Sciatic nerve (tissue), 2 donors: ENCODE data around the gene KLC3. TPM values are rescaled to one million over a fixed set of nuclear protein-coding genes. Genes with fewer than 3 reads are reported as not detected.

ENCODE experiments used
- ATAC-seq: fragments of 200-7000 bp; cut with Tn5 transposase; one replicate; pipeline ENCODE4 v1.9.1; 2020; ENCODE audit warnings: mild to moderate bottlenecking, moderate library complexity
- DNase-seq: peaks from one replicate; pipeline ENCODE4 v3.0.0-alpha.2; 2020; ENCODE audit warnings: low spot score
- intact Hi-C: fragments of 100-400 bp; cut with DNase I; formaldehyde crosslinking; loops from one replicate; pipeline ENCODE4 v1.14.2; 2022
- total RNA-seq: library from RNA; stranded (reverse); fragmentation: NEBNext Ultra II Directional; extraction: Animal tissue kit (Norgen Biotek cat#: 25700); gene quantifications from one replicate; pipeline ENCODE4 v1.2.1, GENCODE V29; 2021
- donor health status: DM: no; HTN: no; CAD: no.
- donor health status: DM: no; HTN: no; CAD: no.

Gene KLC3
- total RNA-seq, 1 donor from 2014 or later, result not detected

- intact Hi-C loops, result no loop called here
- DNase-seq (no peak), ATAC-seq (no peak)
Measured at GRCh38 chr19:45358213-45358792, 17.8 kb downstream of the KLC3 start.

DNA sequence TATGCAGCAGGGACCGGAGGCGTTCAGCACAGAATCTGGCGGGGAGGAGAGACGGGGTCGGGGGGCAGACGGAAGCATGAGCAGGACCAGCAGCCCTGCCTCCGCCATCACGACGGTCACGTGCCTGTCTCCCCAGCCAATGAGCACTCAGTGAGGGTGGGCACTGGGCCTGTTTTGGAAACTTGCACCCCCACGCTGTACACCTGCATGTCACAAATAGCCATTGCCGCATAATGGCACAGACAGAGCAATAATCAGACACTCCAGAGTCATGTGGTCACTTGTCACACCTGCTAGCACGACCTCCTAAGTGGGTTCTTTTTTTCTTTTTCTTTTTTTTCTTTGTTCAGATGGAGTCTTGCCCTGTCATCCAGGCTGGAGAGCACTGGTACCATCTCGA, 21.1 kb downstream of the KLC3 start:
- intact Hi-C loops, result no loop called here
- no peak for ATAC-seq
- DNase-seq, result no peak

DNA sequence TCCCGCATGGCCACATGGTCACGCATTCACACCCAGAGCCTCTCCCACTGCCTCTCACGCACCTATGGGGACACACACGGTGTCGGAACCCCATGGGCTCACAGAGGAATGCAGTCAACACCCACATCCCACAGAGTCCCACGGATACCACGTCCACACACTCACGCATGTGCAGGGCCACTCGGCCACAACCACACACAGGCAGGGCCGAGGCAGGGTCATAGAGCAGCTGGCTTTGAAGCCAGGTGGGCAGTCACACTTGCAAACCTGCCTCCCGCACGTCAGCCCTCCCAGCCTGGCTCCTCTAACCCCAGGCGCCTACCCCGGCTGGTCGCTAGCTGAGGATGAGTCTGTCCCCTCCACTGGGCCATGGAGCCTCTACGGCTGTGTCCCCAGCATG, 21.7 kb downstream of the KLC3 start:
- ATAC-seq, result no peak
- intact Hi-C loops, result no loop called here
- no peak for DNase-seq

- ATAC-seq (no peak), DNase-seq (no peak)
- intact Hi-C loops, result no loop called here
Measured at GRCh38 chr19:45363861-45364459, 23.4 kb downstream of the KLC3 start.

GRCh38 chr19:45364696-45365095, 24.1 kb downstream of the KLC3 start:
- ATAC-seq (peak; percentile 10), DNase-seq (no peak)
- intact Hi-C loops, result no loop called here

DNA sequence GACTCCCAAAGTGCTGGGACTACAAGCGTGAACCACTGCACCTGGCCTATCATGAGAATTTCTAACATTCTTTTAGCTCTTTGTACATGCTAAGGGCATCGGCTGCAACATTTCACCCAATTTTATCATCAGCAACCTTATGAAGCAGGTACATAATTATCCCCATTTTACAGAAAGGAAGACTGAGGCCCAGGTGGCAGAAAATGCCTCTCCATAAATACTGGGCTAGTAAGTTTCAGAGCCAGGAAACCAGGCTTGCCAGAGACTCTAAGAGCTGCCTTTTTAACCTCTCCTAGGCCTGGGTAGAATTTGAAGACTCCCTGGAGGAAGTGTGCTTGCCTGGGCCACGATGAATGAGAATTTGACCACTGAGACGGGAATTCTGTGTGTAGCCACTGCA, 27.6 kb downstream of the KLC3 start:
- ATAC-seq (no peak), DNase-seq (no peak)
- intact Hi-C loops, result no loop called here

DNA sequence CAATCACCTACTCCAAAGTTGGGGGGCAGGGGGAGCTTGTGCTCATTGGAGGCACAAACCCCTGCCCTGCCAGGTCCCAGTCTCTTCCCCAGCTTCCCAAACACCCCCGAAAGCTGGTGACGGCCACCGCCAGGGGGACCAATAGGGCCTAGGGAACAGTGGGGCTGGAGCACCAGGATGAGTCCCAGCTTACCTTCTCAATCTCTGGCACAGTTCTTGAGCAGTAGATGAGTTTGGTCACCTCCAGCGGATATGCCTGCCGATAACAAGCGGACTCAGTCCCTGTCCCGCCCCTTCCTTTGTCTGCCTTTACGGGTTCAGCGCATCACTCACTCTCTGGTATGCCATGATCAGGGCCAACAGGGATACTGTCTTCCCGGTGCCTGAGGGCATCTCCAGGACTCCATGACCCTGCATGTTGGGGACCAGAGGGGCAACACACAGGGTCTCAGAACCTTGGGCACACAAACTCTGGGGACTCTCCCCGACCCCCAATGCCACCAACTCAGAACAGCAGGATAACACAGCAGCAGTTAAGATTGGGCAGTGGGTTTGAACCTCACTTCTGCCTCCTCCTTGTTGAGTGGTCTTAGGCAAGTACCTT, 28.3 kb downstream of the KLC3 start:
- no peak for ATAC-seq
- intact Hi-C loops, result no loop called here
- DNase-seq, result no peak

DNA sequence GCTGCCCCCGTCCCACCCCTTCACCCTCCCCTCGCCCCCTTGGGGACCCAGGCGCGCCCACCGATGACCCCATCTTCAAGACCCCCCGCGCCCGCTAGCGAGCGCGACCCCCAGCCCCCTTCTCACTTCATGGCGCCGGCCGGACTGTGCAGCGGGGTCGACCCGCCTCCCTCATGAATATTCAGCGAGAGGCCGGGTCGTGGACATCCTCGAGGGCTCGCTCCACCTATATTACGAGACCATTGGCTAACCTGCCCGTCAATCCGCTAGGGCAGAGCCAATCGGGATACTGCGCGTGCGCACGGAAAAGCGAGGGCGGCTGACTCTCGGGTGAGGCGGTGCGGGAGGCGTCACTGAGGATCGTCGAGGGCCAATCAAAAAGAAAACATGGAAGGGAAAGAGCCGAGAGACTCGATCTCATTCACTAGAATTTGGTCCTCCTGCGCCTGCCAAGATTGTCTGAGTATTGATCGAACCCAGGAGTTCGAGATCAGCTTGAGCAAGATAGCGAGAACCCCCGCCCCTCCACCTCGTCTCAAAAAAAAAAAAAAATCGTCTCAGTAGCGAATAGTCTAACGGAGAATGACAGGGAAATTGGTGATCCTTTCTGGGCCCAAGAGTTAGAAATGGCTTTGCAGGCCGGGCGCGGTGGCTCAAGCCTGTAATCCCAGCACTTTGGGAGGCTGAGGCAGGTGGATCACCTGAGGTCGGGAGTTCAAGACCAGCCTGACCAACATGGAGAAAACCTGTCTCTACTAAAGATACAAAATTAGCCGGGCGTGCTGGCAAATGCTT, 30.1 kb downstream of the KLC3 start, which contains the start of gene ERCC2:
Gene ERCC2, minus strand, starts transcription at position 164 of the 795 bp plus-strand sequence. Its CDS starts 33 bp downstream, at position 131.
- DNase-seq, result peak; percentile 100
- peak; percentile 100 for ATAC-seq
- intact Hi-C loops, result no loop called here

DNA sequence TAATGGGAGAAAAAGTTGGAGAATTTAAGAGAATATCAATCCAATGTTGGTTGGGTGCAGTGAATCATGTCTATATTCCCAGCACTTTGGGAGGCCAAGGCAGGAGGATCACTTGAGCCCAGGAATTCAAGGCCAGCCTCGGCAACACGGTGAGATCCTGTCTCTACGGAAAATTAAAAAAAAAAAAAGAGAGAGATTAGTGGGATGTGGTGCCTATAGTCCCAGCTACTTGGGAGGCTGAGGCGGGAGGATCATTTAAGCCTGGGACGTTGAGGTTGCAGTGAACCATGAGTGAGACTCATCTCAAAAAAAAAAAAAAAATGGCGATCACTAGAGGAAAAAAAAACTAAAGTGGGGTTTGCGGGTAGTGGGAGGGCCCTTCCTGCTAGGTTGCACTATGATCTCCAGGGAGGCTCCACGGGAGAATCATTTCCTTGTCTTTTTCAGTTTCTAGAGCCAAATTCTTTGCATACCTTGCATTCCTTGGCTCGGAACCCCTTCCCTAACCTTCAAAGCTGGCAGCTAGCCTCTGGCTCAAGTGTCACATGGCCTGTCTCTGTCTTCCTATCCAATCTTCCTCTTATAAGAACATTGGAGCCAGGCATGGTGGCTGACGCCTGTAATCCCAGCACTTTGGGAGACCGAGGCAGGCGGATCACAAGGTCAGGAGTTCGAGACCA, 35.6 kb downstream of the KLC3 start:
- DNase-seq (no peak), ATAC-seq (peak; percentile 84)
- intact Hi-C loops, result no loop called here

- intact Hi-C loops, result no loop called here
- no peak for DNase-seq
- no peak for ATAC-seq
Measured at GRCh38 chr19:45380107-45380506, 39.6 kb downstream of the KLC3 start.

DNA sequence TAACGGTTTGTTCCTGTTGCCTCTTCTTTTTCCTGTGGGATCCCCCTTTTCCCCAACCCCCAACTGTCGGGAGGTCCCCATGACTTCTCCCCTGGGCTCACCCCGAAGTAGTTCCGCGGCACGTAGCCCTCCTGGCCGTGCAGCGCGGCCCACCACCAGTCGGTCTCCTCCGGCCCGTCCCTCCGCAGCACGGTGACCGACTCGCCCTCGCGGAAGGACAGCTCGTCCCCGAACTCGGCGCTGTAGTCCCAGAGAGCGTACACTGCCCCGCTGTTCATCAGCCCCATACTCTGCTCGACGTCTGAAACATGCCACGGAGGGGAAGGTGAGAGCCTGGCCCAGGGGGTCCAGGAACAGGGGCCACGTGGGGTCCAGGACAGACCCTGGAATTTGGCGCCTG, 41.9 kb downstream of the KLC3 start:
- ATAC-seq, result no peak
- DNase-seq, result no peak
- intact Hi-C loops, result no loop called here

DNA sequence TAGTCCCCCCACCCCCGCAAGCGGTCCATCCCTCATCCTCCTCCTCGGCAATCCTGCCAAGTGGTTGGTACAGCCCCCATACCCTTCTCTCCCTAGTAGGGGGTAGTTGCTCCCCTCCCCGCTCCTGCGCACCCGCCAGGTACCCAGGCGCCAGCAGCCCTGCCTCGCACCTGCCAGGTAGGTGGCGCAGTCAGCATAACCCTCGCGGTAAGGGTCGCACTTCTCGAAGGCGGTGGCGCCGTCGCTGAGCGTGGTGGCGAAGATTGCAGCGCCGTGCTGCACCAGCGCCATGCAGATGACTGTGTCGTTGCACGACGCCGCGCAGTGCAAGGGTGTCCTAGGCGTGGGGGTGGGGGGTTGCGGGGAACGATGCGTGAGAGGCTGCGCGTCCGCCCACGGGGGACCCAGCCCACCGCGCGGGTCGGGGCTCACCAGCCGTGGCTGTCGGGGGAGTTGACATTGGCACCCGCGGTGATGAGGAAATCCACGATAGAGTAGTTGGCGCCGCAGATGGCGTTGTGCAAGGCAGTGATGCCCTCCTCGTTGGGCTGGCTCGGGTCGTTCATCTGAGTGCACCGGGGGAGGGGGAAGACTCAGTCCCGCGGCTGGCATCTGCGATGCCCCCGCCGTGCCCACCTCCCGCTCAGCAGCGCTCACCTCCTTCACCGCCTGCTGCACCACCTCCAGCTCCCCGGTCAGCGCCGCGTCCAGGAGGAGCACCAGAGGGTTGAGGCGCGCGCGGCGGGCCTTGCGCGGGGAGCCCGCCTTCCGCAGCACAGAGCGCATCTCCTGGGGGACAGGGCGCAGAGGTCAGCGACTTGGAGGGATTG, 45.1 kb downstream of the KLC3 start:
- ATAC-seq (peak; percentile 44), DNase-seq (no peak)
- intact Hi-C loops, result no loop called here

DNA sequence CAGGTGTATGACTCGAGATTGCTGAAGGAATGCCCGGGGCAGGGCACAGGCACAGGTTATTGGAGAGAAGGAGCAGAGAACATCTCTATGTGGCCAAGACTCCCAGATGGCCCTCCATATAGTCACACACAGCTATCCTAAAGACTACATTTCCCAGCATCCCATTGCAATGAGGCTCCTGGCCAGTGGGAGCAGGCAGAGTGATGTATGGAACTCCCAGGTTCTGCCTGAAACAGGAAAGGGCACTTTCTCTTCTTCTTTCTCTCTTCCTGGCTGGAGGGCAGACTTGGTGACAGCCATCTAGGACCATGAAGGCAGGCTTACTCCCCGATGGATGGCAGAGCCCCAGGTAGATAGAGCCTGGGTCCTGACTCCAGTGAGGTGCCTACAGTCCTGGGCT, 50.8 kb downstream of the KLC3 start:
- ATAC-seq (no peak), DNase-seq (no peak)
- intact Hi-C loops, result no loop called here

- DNase-seq, result no peak
- no peak for ATAC-seq
- intact Hi-C loops, result no loop called here
Measured at GRCh38 chr19:45391871-45392665, 51.5 kb downstream of the KLC3 start.

- ATAC-seq (no peak), DNase-seq (no peak)
- intact Hi-C loops, result no loop called here
Measured at GRCh38 chr19:45395821-45396617, 55.5 kb downstream of the KLC3 start.

DNA sequence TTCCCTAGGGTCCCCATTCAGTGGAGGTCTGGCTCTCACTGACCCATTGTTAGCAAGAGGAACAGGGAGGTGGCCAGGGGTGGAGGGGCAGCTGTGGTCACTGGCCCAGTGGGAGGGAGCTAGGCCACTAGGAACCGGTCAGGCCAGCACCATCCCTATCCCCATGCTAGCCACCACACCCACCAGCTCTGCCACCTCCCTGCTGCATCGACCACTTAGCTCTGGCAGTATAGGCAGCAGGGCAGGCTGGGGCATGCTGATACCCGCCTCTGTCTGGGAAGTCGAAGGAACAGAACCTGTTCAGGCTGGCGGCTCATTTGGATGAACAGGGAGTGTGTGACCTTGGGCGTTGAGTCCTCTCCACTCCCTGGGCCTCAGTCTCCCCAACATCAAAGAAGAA, 59.6 kb downstream of the KLC3 start:
- no peak for ATAC-seq
- DNase-seq, result no peak
- intact Hi-C loops, result no loop called here
